Activated T-cell treated with anti-CD3 and anti-CD28 coated beads, Interleukin-2, amount 50 U/mL, for 24 hours (primary cell): ENCODE results near the gene NOS3.
A peak's percentile ranks its signal among the peaks of the same experiment; 100 is the strongest.

Source experiments
- DNase-seq: peaks from one replicate; pipeline ENCODE4 v3.0.0-alpha.2; 2020
- H3K27ac Mint-ChIP-seq: 2 replicates; pipeline ENCODE4 v1.8.0; 2020; ENCODE audit warnings: mild to moderate bottlenecking, mixed read lengths
- H3K27me3 Mint-ChIP-seq: 2 replicates; pipeline ENCODE4 v1.8.0; 2020; ENCODE audit warnings: mixed read lengths
- H3K36me3 Mint-ChIP-seq: 2 replicates; pipeline ENCODE4 v1.8.0; 2020; ENCODE audit warnings: low read depth, mixed read lengths
- H3K4me1 Mint-ChIP-seq: 2 replicates; pipeline ENCODE4 v1.8.0; 2020; ENCODE audit warnings: low read depth, mixed read lengths
- H3K4me3 Mint-ChIP-seq: 2 replicates; pipeline ENCODE4 v1.8.0; 2020; ENCODE audit warnings: mild to moderate bottlenecking, moderate library complexity, mixed read lengths
- H3K9me3 Mint-ChIP-seq: 2 replicates; pipeline ENCODE4 v1.8.0; 2020; ENCODE audit warnings: mixed read lengths

The NOS3 gene

GRCh38 chr7:151059367-151060112, 68.7 kb downstream of the NOS3 start, which contains the start of gene SLC4A2:
SLC4A2 (plus strand) TSS chr7:151059589; CDS start chr7:151061988, 2,399 bp downstream.
- Mint-ChIP-seq H3K9me3 (no peaks in the 10 kb centered on the region), H3K4me1 (peaks cover 36% of the 10 kb centered on the region), H3K36me3 (peaks cover 31% of the 10 kb centered on the region), H3K4me3 (peak within 1 kb of the TSS; percentile 94), H3K27me3 (no peaks in the 10 kb centered on the region), H3K27ac (peak within 1 kb of the TSS; percentile 96)
- DNase-seq, result peak; percentile 87

DNA sequence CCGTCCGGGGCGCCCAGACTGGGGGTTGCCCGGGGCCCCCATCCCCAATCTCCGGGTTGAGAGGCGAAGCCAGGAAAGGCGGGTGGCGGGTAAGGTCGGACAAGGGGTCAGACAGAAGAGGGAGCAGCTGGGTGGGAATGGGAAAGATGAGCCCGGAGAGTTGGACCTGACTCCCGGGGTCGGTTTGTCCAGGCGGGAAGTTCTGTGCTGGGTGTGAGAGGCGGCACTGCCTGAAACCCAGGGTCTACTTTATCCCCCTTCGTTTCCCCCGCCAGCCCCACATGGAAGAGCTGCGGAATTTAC, 69.2 kb downstream of the NOS3 start:
- H3K27ac Mint-ChIP-seq, result peak overlapping the region; percentile 80
- H3K4me1 Mint-ChIP-seq, result peaks cover 36% of the 10 kb centered on the region
- H3K4me3 Mint-ChIP-seq, result peak overlapping the region; percentile 94
- DNase-seq, result no peak
- peaks cover 34% of the 10 kb centered on the region for H3K36me3 Mint-ChIP-seq
- H3K9me3 Mint-ChIP-seq, result no peaks in the 10 kb centered on the region
- H3K27me3 Mint-ChIP-seq, result no peaks in the 10 kb centered on the region

DNA sequence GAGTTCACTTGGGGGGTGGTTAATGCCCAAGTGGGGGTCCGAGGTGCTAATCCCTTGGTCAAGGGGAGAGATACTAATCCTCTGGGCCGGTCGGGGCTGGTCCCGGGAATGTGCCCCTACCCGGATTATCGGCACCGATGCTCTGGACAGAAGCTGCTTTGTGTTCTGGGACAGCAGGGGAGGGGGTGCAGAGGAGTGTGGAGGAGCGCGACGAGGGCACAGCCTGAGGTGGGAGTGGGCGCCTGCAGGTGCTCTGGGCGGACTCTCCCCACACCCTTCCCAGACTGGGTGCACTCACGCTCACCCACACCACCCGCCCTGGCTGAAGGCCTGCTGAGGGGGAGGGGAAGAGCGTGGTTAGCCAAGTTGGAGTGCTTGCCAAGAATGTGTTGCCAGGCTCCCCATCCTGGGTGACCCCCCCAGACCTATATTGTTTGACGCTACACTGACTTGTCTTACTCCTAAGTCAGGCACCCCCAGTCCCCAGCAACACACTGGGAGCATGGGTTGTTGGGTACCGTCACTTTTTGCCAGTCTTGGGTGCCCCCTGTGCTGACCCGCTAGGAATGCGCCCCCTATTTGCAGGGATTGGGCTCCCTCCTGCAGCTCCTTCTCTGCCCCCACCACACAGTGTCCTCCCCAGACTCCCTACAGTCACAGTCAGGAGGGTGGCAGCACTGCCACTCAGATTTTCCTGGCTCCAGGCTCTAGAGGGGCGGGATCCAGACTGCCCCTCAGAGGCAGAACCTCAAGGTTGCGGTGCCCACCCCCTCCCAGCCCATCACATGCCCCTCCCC, 69.8 kb downstream of the NOS3 start:
- peak; percentile 48 for DNase-seq
- H3K9me3 Mint-ChIP-seq, result no peaks in the 10 kb centered on the region

GRCh38 chr7:151061213-151062110, 70.6 kb downstream of the NOS3 start:
- DNase-seq, result no peak
- Mint-ChIP-seq H3K4me1 (peaks cover 36% of the 10 kb centered on the region), H3K36me3 (peaks cover 43% of the 10 kb centered on the region), H3K9me3 (no peaks in the 10 kb centered on the region), H3K27ac (peak overlapping the region; percentile 57), H3K27me3 (no peaks in the 10 kb centered on the region), H3K4me3 (peak overlapping the region; percentile 94)

More for the DNA sequence above, 69.8 kb downstream of the NOS3 start:
- Mint-ChIP-seq H3K27me3 (no peaks in the 10 kb centered on the region), H3K4me1 (peaks cover 36% of the 10 kb centered on the region), H3K4me3 (peak overlapping the region; percentile 94), H3K27ac (peak overlapping the region; percentile 80), H3K36me3 (peaks cover 39% of the 10 kb centered on the region)

- peaks cover 48% of the 10 kb centered on the region for H3K36me3 Mint-ChIP-seq
- H3K4me1 Mint-ChIP-seq, result peaks cover 30% of the 10 kb centered on the region
- H3K9me3 Mint-ChIP-seq, result no peaks in the 10 kb centered on the region
- peak overlapping the region; percentile 11 for H3K27ac Mint-ChIP-seq
- no peaks in the 10 kb centered on the region for H3K27me3 Mint-ChIP-seq
- peak overlapping the region; percentile 94 for H3K4me3 Mint-ChIP-seq
- no peak for DNase-seq
Measured at GRCh38 chr7:151062111-151062398, 71.2 kb downstream of the NOS3 start.

DNA sequence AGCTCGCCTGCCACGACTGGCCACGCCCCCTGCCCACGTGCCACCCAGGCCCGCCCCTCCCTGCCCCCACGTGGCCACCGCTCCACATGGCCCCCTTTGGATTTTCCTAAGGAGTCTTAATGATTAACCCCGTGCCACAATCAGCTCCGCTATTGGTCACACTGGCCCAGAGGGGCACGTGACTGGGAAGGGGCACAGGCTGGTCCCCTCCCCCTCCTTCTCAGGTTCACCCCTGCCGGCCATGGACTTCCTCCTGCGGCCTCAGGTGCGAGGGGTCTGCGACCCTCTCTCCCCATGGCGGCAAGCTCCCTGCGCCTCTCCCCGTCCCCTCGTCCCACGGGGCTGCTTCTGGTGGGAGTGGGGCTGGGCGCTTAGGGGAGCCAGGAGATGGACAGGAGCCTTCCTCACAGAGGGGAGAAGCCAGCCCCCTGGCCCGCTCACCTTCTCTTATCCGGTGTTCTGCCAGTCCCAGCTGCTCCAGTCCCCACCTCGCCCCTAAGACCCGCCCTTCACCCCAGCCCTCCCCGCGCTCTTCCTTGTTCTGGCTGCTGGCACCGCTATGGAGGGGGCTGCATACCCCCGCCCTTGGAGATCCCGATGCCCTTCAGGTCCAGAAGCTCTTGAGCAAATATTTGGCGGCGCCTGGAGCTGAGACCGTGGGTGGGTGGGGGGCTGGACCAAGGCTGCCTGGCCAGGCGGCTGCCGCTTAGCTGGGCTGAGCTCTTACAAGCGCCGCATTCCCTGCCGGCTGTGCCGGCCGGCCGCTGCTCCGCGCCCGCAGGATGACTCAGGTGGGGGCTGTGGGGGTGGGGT, 71.8 kb downstream of the NOS3 start:
- H3K4me1 Mint-ChIP-seq, result peaks cover 25% of the 10 kb centered on the region
- no peak overlapping the region for H3K27ac Mint-ChIP-seq
- no peak for DNase-seq
- H3K36me3 Mint-ChIP-seq, result peaks cover 52% of the 10 kb centered on the region
- no peaks in the 10 kb centered on the region for H3K9me3 Mint-ChIP-seq
- H3K4me3 Mint-ChIP-seq, result no peak overlapping the region
- H3K27me3 Mint-ChIP-seq, result no peaks in the 10 kb centered on the region

DNA sequence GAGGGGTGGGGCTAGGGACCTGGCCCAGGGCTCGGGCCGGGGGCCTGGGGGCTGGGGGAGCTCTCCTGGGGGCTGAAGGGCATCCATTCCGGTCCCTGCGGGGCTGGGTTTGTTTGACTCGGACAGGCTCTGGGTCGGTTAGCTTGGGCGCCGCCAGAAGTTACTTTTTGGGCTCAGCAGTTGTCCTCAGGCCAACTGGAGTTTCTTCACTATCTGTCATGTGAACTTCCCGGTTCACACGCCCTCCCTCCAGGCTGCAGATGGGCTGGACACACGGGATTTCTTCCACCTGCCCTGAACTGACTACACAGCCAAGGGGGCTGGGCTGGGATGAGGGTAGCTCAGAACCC, 72.4 kb downstream of the NOS3 start:
- Mint-ChIP-seq H3K9me3 (no peaks in the 10 kb centered on the region), H3K27me3 (no peaks in the 10 kb centered on the region), H3K4me1 (peaks cover 25% of the 10 kb centered on the region), H3K27ac (no peak overlapping the region), H3K4me3 (no peak overlapping the region), H3K36me3 (peaks cover 58% of the 10 kb centered on the region)
- no peak for DNase-seq
